GM19395 (cell line): ENCODE data around the gene AXIN1.

Experiments used
- ATAC-seq: cut with Tn5 transposase; IDR thresholded peaks from one replicate; pipeline ENCODE4 v1.9.1; 2021; ENCODE audit warnings: mild to moderate bottlenecking, moderate library complexity; ENCODE audit not compliant: unreplicated experiment

AXIN1 gene

DNA sequence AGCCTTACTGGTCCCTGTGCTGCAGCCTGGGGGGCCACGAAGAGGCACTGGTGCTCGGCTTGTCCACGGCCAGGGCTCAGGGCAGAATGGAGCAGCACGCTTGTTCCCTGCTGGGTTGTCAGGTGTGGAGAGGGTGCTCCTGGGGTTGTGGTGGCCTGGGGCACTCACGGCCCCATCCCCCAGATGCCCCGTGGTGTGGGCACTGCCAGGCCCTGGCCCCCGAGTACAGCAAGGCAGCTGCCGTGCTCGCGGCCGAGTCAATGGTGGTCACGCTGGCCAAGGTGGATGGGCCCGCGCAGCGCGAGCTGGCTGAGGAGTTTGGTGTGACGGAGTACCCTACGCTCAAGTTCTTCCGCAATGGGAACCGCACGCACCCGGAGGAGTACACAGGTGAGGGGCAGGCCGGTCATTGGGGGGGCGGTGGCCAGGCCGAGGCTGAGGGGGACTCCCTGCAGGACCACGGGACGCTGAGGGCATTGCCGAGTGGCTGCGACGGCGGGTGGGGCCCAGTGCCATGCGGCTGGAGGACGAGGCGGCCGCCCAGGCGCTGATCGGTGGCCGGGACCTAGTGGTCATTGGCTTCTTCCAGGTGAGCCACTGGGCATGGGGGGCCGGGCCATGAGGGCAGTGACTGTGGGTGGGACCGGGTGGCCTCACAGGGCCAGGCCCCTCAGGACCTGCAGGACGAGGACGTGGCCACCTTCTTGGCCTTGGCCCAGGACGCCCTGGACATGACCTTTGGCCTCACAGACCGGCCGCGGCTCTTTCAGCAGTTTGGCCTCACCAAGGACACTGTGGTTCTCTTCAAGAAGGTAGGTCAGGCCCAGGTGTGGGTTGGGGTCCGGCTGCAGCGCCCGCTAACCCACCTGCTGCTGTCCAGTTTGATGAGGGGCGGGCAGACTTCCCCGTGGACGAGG, 68.1 kb downstream of the AXIN1 start:
- no peak for ATAC-seq

DNA sequence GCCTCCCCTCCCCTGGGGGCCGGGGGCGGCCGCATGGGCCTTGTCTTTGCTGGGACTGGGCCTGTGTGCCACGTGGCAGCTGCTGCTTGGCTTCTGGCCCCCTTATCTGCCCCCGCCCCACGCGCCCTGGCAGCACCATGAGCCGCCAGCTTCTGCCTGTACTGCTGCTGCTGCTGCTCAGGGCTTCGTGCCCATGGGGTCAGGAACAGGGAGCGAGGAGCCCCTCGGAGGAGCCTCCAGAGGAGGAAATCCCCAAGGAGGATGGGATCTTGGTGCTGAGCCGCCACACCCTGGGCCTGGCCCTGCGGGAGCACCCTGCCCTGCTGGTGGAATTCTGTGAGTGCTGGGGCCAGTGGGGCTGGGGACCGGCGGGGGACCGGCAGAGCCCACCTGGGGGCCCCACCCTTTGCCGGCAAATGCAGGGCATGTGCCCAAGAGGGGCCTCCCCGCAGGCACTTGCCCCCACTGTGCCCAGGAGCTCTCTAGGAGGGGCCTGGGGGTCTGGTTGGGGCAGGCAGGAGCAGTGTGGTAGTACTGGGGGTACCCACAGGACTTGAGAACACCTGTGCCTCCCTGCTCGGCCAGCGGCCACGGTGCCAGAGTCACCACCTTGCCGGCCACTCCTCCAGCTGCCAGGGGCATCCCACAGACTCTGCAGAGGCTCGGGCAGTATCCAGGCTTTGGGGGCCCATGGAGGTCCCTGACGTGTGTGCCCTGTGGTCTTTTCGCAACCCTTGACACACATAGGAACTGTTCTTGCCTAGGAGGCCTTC, 69.3 kb downstream of the AXIN1 start, which contains the start of gene PDIA2:
PDIA2 (plus strand) TSS at position 132 of the 773 bp plus-strand sequence; CDS start at position 138, 6 bp downstream.
- no peak for ATAC-seq

DNA sequence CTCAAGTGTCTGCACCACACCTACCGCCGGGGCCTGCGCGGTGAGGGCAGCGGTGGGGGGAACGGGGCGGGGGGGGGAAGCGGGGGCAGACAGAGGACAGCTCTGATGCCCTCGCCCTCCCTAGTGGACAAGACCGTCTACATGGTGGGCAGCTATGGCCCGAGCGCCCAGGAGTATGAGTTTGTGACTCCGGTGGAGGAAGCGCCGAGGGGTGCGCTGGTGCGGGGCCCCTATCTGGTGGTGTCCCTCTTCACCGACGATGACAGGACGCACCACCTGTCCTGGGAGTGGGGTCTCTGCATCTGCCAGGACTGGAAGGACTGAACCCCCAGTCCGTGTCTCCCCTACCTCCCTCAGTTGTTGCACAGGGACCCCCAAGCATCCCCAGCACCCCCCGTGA, 70.0 kb downstream of the AXIN1 start:
- no peak for ATAC-seq

DNA sequence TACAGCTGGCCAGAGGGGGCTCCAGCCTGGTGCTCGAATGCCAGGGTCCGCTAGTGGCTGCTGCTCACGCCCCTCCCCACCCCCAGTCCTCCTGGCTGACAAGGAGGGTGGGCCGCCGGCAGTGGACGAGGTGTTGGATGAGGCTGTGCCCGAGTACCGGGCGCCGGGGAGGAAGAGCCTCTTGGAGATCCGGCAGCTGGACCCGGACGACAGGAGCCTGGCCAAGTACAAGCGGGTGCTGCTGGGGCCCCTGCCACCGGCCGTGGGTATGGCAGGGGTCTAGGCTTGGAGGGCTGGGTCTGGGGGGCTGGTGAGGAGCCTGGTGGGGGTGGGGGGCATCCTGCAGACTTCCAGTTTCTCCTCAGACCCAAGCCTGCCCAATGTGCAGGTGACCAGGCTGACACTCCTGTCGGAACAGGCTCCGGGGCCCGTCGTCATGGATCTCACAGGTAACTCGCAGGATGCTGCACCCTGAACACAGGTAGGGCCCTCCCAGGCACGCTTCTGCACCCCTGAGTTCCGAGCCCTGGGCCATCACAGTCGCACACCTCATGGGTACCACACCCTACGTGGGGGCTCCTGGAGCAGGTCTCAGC, 70.8 kb downstream of the AXIN1 start:
- no peak for ATAC-seq

DNA sequence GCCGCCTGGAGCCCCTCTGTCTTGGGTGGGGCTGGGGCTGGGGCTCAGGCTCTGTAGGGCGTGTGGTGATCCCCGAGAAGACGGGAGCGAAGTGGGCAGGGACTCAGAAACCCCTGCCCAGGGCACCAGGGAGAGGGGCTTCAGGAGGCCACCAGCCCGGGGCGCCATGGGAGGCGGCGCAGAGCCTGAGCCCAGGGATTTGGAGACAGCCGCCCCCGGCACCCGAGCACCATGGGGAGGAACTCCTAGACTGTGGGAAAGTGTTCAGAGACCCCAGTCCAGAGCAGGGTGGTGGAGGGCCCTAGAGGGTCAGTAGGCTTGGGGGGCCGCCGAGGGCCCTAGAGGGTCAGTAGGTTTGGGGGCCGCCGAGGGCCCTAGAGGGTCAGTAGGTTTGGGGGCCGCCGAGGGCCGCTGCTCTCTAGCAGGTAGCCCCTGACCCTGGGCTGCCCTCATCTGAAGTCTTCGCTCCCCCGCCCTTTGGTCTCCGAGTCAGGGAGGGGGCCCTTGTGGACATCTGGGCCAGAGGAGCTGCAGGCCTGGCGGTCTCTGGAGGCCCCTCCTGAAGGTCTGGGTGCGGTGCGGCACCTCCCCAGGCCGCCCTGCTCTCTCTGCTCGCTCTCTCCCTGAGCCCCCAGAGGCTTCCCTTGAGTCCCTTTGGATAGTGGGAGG, 71.4 kb downstream of the AXIN1 start:
- ATAC-seq, result no peak

DNA sequence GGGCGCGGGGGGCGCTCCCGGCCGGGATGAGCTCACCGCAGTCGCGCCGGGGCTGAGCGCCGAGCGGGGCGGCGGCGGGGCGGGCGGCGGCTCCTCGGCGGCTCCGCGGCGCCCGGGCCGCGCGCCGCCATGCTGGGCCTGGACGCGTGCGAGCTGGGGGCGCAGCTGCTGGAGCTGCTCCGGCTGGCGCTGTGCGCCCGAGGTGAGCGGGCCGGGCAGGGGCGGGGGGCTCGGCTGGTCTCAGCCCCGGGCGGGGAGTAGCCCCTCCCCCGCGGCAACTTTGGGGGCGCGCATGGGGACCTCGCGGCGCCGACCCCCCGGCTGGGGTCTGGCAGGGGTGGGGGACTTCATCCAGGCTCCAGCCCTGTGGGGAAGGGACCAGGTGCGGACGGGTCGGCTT, 72.0 kb downstream of the AXIN1 start, which contains the start of gene ARHGDIG:
ARHGDIG (plus strand) TSS at position 40 of the 400 bp plus-strand sequence; CDS start at position 130, 90 bp downstream.
- ATAC-seq, result no peak

DNA sequence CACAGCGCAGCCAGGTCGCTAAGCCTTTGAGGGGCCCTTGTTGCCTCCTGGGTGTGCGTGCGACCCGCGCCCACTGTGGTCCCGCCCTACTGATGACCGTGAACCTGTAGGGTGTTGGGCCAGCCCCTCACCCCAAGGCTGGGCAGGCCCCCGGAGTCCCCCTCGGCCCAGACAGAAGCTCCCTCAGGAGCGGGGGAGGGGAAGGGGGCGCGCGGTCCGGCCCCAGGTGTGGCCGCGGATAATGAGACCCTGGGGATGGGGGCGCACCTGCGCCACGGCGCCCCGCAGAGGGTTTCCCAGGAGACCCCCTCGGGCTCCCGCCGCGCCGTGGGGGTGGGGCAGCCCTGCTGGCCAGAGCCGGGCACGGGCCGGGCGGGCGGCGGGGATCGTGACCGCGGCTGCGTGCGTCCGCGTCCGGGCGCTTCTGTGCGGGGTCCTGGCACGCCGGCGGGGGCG, 72.5 kb downstream of the AXIN1 start:
- ATAC-seq, result no peak

DNA sequence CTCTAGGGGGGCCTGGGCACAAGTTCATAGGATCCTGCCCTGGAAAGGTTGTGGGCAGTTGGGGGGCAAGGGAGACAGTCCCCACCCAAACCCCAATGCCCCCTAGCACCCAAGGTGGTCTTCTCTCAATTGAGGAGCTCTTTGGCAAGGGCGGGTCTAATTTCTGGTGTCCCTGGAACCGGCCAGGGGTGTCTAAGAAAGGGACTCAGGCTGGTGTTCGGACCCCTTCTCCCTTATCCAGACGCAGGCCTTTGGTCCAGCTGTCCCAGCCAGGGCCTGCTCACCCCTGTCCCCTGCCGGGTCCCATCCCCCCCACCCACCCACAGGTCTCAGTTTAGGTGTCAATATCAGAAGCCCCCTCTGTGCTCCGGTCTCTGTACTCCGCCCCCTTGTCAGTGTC, 73.0 kb downstream of the AXIN1 start:
- no peak for ATAC-seq

DNA sequence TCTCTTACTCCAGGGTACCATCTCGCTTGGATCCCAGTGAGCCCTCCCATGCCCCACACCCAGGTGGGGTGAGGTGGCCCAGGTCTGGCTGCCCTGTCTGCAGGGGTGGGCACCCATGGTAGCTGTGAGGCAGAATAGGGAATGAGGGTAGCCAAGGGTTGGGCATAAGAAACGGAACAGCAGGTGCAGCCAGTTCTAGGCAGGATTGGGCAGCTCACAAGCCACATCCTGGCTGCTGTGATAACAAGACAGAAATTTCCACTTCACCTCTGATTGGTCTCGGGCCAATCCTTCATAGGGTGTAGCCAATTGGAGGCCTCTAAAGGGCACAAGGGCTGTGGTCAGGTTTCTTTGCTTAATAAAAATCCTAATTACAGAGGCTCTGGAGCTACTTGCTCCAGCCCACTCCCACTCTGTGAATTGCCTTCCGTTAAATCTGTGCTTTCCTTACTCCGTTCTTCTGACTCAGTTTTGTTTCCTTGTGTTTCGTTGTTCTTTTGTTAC, 73.6 kb downstream of the AXIN1 start:
- no peak for ATAC-seq

DNA sequence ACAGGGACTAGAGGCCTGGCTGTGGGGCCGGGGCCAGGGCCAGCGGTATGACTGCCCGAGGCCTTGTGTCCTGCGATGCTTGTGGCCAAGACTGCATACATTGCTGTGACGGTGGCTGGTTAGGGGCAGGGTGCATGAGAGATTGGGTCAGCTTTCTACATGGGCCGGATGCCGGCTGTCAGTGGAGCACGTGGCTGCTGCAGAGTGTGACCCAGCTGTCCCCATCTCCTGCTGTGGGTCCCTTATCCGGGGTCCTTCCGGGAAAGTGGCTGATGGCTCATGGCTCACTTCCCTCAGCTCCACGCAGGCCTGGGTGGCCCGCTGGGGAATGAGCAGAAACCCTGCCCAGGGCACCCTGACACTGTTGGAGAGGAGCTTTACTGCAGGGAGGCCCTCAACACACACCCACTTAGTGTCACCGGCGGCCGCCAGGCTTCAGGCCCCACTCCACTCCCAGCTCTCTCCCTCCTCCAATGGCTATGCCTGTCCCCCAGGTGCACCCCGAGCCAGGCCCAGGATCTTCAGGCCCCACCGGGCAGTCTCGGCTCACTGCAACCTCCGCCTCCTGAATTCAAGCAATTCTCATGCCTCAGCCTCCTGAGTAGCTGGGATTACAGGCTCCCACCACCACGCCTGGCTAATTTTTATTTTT, 76.0 kb downstream of the AXIN1 start:
- no peak for ATAC-seq

DNA sequence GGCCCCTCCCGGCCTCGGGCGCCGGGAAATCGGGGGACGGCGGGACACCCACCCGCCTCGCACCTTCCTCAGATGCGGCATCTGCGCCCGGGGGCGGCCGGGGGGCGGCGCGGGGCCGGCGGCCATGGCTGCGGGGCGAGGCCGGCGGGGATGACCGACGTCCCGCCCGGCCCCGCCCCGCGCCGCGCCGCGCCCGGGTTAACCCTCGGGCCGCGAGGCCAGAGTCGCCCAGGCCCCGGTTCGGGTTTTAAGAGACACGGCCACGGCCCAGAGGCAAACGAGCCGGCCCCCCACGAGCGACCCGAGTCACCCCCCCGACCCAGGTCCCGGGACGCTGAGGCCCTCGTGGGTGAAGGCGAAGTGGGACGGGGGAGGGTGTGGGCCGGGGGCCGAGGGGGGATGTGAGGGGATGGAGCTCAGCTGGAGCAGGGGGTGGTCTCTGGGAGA, 76.7 kb downstream of the AXIN1 start, which contains the start of gene RGS11:
RGS11 (minus strand) TSS at position 159 of the 447 bp plus-strand sequence; CDS start at position 126, 33 bp downstream.
- ATAC-seq, result no peak

DNA sequence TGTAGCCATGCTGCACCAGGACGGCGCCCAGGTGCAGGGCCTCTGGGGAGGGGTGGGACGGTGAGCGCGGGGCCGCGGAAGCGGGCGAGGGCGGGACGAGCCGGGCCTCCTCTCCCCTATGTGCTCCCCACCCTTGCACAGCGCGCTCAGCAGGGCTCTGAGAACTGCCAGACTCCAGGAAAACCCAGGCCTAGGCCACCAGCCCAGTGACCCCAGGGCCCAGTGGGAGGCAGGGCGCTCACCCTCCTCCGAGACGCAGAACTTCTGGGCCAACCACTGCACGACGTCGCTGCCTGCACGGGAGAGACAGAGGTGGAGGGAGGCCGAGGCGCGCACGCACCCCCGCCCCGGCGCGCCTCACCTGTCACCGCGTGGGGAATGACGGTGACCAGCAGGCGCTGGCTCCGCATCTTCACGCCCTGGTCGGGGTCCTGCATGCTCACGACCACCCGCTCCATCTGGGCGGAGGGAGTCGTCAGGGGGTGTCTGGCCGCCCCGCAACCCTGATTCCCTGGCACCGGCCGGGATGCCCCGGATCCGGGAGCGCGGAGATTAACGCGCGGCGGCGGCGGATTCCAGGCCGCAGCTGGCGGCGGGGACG, 77.4 kb downstream of the AXIN1 start:
- no peak for ATAC-seq

DNA sequence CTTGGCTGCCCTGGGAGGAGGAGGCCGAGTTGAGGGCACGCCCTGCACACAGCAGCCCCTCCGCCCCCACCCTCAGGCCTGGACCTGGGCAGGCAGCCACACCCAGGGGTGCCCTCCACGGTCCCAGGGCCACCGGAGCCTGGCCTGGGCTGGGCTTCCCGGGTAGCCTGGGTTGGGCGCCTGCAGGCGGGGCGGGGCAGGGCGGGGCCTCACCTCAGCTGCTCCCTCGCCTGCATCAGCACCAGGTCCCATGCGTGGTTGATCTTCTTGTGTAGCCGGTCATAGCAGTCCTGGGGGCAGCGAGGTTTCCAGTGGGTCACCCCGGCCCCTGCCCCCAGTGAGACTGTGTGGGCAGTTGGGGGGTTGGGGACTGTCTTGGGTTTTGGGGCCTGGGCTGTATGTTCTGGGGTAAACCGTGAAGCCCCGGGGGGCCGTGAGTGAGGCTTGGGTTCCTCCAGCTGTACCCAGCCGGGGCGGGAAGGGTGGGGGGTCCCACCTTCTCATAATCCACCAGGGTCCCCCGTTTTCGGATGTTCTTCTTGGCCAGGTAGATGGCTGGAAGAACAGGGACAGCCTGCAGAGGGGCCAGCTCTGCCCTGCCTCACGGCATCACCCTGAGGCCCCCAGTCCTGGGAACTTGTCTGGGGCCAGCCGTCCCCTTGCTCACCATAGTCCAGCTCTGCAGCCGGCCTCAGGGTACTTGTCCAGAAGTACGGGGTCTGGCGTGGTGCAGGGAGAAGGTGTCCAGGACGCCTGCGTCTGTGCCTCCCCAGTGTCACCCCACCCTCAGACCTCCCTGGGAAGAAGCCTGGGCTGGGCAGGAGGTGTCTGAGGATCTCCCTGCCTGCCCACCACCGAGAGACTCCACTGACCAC, 78.7 kb downstream of the AXIN1 start:
- ATAC-seq, result no peak

DNA sequence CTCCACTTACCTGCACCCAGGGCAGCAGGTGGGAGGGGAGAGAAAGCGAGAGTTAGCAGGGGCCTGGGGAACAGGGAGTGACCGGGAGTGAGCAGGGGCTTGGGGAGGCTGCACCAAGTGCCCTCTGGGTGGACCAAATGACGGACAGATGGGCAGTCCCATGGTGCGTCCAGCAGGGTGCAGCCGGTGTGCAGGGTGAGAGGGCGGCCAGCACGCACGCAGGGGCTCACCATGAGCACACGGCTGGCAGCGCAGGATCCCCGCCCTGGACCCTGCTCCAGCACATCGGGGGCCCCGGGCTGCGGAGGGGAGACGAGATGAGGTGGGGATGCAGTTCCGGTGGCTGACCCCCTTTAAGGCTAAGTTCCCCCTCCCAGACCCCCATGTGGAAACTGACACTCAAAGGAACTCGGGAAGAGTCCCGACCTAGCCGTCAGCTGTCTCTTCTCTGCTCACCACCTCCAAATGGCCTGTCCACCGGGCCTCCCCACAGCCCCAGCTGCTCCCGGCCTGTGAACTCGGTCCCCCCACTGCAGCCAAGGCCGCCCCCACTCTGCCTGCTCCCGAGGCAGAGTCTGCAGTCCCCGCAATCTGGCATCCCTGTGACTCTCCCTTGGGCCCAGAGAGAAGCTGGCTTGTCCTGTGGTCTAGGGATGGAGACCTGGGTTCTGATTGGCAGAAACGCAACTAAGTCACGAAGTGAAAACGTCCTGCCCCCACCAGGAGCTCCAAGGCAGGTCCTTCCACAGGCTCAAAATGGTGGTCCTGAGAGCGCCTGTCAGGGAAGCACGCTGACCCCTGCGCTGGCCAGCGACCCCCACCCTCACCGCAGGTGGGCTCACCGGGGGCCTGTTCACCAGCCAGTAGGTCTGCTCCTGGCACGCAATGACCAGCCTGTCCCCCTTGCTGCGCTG, 79.6 kb downstream of the AXIN1 start:
- no peak for ATAC-seq

DNA sequence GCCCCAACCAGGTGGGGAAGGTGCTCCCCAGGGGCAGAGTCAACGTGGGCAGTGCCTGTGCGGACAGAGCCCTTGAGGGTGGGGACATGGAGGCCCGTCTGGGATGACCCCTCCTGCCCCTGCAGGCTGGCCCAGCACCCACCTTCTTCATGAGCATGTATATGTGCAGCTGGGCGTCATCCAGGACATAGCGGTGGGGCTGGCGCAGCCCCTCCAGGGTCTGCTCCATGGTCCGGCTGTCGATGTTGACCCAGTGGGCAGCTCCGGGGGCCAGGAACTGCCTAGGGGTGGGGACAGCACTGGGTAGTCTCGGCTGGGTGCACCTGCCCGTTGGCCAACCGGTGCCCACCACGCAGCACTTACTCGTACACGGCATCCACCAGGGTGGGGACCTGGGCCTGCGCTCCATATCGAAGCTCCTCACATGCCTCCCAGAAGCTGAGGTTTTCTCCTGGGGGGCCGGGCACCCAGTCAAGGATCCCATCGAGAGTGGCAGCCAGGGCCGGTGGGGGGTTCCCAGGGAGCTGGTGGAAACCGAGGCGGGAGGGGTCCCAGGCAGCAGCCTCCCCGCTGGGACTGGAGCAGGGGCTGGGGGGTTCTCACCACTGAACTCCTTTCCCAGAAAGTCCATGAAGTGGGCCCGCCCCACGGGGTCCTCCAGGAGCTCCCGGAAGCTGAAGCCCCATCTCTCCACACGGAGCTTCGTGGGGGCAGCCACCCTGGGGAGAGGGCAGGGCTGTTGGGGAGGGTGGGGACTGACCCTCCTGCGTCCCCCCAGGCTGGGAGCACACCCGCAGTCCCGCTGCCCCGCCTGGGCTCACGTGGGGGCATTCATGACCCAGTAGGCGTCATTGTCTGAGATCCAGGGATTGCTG, 81.9 kb downstream of the AXIN1 start:
- ATAC-seq, result no peak

DNA sequence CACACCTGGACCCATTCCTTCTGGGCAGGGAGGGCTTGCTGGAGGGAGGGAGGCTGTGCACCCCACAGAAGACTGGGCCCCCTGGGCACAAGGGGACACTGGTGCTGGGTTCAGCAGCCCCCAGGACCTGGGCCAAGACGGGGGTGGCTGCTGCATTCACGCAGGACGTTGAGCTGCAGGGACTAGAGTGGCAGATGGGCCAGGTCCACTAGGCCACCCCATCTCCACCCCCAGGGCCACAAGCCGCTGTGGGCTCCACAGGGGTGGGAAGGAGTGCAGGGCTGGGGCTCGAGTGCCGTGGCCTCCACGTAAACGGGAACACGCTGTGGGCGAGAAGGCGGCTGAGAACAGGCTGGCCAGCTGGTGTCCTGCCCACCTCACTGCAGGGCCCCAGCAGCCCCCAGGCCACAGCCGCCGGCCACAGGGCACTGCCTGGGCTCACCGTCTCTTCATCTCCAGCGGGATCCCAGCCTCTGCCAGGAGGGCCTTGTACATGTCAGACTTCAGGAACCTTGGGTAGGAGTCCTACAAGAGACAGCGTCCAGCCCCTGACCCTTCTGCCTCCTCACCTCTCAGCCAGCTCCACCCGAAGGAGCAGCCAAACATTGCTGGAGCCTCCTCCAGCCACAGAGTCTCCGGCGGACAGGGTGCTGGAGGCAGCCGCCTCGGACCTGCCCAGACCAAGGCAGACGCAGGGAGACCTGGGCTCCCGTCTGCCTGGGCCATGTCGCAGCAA, 83.3 kb downstream of the AXIN1 start:
- ATAC-seq, result no peak
